Ovary (tissue), 3 donors: ENCODE data around the gene COMMD8.

Experiments
- POLR2A ChIP-seq: fragments of 450-650 bp; IDR thresholded peaks from one replicate; pipeline ENCODE4 v1.6.1; 2017; ENCODE audit warnings: antibody characterized with exemption, mild to moderate bottlenecking, moderate library complexity
- TF ChIP-seq, protein P1 (sequence below), 3 donors: fragments of 450-650 bp in 2 of 3; fragments of 200-600 bp in 1 of 3; IDR thresholded peaks; one replicate each; pipeline versions ENCODE4 v1.5.1 to v1.8.0; 2016 to 2022; ENCODE audit warnings: antibody characterized with exemption in 3 of 3, mild to moderate bottlenecking in 1 of 3
- donor health status: DM: no; HTN: no; CAD: no.

DNA sequence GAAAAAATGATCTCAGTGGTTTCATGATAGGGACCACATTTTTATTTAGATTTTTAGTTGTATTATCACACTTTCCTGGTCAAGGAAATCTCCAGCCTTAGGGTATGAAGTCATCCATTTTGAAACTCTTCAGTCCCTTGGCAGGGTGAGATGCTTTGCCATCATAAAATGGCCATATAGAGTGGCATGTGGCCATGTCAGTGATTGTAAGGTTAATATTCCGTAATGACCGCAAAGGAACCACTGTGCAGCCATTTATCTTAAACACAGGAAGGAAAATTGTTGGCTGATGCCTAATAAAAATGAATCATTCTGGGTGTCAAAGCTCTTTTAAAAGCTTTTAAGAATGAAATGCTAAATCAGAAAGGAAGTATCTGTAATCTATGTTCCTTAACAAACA, 35.6 kb downstream of the COMMD8 start:
- TF ChIP-seq POLR2A: no peak
- TF ChIP-seq, protein P1, sequence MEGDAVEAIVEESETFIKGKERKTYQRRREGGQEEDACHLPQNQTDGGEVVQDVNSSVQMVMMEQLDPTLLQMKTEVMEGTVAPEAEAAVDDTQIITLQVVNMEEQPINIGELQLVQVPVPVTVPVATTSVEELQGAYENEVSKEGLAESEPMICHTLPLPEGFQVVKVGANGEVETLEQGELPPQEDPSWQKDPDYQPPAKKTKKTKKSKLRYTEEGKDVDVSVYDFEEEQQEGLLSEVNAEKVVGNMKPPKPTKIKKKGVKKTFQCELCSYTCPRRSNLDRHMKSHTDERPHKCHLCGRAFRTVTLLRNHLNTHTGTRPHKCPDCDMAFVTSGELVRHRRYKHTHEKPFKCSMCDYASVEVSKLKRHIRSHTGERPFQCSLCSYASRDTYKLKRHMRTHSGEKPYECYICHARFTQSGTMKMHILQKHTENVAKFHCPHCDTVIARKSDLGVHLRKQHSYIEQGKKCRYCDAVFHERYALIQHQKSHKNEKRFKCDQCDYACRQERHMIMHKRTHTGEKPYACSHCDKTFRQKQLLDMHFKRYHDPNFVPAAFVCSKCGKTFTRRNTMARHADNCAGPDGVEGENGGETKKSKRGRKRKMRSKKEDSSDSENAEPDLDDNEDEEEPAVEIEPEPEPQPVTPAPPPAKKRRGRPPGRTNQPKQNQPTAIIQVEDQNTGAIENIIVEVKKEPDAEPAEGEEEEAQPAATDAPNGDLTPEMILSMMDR (IDR thresholded peaks at IDR 0.05): no peak
